ENCODE data around the gene NTM. TPM values are rescaled to one million over a fixed set of nuclear protein-coding genes. Genes with fewer than 3 reads are reported as not detected.

NTM gene
- total RNA-seq, 1 experiment from 2014 or later: 9.9 TPM

- H3K9ac ChIP-seq (ENCODE audit: extremely low read depth, insufficient read length, low read length): no peak overlapping the region
- H3K4me3 Mint-ChIP-seq: no peak overlapping the region
- H3K79me2 ChIP-seq (ENCODE audit: insufficient read depth, low read length): no peaks in the 10 kb centered on the region
- no peaks in the 10 kb centered on the region for H3K27me3 ChIP-seq (ENCODE audit: insufficient read depth, low read length)
- H3K23ac ChIP-seq (ENCODE audit: insufficient read length, low read depth, low read length): no peak overlapping the region
- no peak overlapping the region for H2BK20ac ChIP-seq (ENCODE audit: low read depth, low read length, poor library complexity, severe bottlenecking)
- peaks cover 0 to 4% (median 3%) of the 10 kb centered on the region in 3 experiments; a peak in 3 of 7 replicates for H3K36me3 Mint-ChIP-seq (ENCODE audit: insufficient read depth in 1 of 3, low read depth in 3 of 3)
- H4K91ac ChIP-seq (ENCODE audit: insufficient read length, low read depth, low read length): no peak overlapping the region
- no peaks in the 10 kb centered on the region for H3K4me1 ChIP-seq (ENCODE audit: insufficient read depth, low read length)
- H2BK15ac ChIP-seq (ENCODE audit: low read depth, low read length): no peak overlapping the region
- no peaks in the 10 kb centered on the region; a peak in 1 of 5 replicates for H3K9me3 Mint-ChIP-seq
- H2AK5ac ChIP-seq (ENCODE audit: insufficient read length, low read length): no peak overlapping the region
- no peak overlapping the region for H3K4ac ChIP-seq (ENCODE audit: low read depth, low read length)
- no peak overlapping the region for H2AFZ ChIP-seq (ENCODE audit: low read length)
- no peaks in the 10 kb centered on the region for H3K23me2 ChIP-seq (ENCODE audit: insufficient read length, low read depth, low read length, poor library complexity, severe bottlenecking)
- H4K5ac ChIP-seq (ENCODE audit: insufficient read length, low read depth, low read length): no peak overlapping the region
- H3K27ac Mint-ChIP-seq: no peak overlapping the region
- H3K14ac ChIP-seq (ENCODE audit: insufficient read depth, low read length): no peak overlapping the region
- no CpG with 5 or more reads among the region's 7 CpGs for WGBS (ENCODE audit: extremely low coverage, insufficient read length, low lambda C conversion rate)
- H2BK120ac ChIP-seq (ENCODE audit: low read depth, low read length, poor library complexity, severe bottlenecking): no peak overlapping the region
- H3K79me1 ChIP-seq (ENCODE audit: insufficient read depth, low read depth, low read length, poor library complexity, severe bottlenecking): no peaks in the 10 kb centered on the region
- no peak for TF ChIP-seq CTCF (conservative IDR thresholded peaks at IDR 0.05)
- H3K4me1 Mint-ChIP-seq: peaks cover 24 to 27% of the 10 kb centered on the region in 2 experiments
- H3K4me2 ChIP-seq (ENCODE audit: insufficient read depth, insufficient read length, low read length): no peak overlapping the region
- no peaks in the 10 kb centered on the region for H4K20me1 ChIP-seq (ENCODE audit: control insufficient read depth, insufficient read depth, insufficient read length)
- H3T11ph ChIP-seq (ENCODE audit: low read length): no peak overlapping the region
- no peak for DNase-seq
- no peak overlapping the region for H4K8ac ChIP-seq (replicated peaks; ENCODE audit: insufficient read length, low read depth, low read length)
- peaks cover 58% of the 10 kb centered on the region for H3K27me3 Mint-ChIP-seq (ENCODE audit: low read depth)
- H2BK12ac ChIP-seq (ENCODE audit: insufficient read length, low read depth, low read length): no peak overlapping the region
- H3K27ac ChIP-seq (ENCODE audit: insufficient read length, low read depth, low read length): no peak overlapping the region
- no peak overlapping the region for H3K56ac ChIP-seq (ENCODE audit: insufficient read length, low read depth, low read length)
- H3K9me3 ChIP-seq (ENCODE audit: control insufficient read depth, low read depth, low read length): no peaks in the 10 kb centered on the region
- H3K18ac ChIP-seq (ENCODE audit: insufficient read length, low read depth, low read length): no peak overlapping the region
- no peak overlapping the region for H2BK5ac ChIP-seq (ENCODE audit: insufficient read length, low read length)
These were observed 960.1 kb downstream of the NTM start for GRCh38 chr11:132330515-132330914.
